SK-N-DZ (cell line): ENCODE data around the gene SPRR1A.
"Not testable (repeated sequence)": the region's sequence is repeated elsewhere in the genome, so short reads cannot be mapped to it uniquely, and the experiment has no call there.

Source experiments
- DNase-seq: peaks from one replicate; pipeline ENCODE4 v3.0.0-alpha.2; 2015; ENCODE audit warnings: low spot score

The SPRR1A gene

GRCh38 chr1:152972196-152972886, 11.5 kb upstream of the SPRR1A start:
- DNase-seq: no peak

DNA sequence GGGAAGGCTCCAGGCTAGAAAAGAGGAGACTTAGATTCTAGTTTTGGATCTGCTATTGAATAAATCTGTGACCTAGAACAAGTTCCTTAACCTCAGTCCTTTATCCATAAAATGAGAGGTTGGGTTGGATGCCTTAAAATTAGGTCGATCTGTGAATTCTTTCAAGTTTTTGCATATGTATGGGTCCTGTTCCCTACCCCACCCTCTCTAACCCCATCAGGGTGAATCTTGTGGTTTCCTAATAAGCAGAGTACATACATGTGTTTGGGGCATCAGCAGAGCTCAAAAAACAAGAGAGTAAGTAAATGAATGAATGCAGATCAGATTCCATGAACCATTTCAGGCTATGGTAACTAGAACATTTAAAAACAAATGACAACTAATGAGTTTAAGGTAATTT, 7.2 kb upstream of the SPRR1A start:
- DNase-seq: no peak

DNA sequence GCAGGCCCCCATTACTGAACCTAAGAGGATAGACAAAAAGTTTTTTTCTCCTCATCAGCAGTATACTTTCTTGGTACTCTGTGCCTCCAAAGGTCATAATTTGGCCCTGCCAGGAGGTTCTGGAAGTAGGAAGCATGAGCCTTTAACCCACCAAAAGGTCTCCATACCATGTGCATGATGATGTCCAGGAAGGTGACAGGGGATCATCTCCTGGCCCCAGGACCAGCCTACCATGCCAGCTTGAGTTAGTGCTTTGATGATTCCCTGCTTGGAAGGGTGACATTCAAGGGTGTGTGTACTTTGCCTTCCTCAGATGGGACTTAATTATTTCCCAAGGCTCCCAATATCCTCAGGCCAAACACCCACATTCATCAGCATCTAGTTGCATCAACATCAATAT, 6.3 kb upstream of the SPRR1A start:
- no peak for DNase-seq

GRCh38 chr1:152980676-152981075, 3.2 kb upstream of the SPRR1A start:
- no peak for DNase-seq

DNA sequence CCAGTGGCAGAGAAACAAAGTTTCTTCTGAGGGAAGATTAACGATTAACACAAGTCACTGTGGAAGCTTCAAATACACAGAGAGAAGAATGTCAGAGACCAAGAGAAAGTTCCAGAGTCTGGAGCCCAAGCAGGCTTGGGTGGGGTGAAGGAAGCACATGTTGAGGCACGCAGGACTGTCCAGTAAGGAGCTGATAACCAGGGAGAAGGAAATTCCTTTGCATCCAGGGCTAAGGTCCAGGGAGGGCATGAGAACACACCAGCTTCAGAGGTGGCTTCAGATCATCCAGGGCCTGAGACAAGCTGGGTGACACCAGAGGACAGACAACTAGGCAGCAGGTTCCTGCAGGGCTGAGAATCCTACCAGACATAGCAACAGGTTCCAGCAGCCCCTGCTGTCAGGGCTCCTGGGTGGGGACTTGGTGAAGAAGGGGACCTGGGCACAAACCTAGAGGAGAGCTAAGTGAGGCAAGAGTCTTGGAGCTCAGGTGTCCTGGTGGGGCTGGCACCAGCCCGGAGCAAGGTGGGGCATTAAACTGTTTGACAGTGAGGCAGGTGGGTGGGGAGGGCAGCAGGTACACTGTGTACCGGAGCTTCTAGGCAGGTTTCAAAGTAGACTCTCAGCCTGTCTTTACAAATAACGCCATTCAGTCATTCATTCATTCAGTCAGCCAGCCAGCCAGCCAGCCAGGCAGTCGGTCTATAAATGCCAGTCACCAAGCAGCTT, 2.6 kb upstream of the SPRR1A start:
- DNase-seq: no peak

GRCh38 chr1:152982076-152982475, 1.8 kb upstream of the SPRR1A start:
- no peak for DNase-seq

GRCh38 chr1:152983234-152983633, 647 bp upstream of the SPRR1A start:
- DNase-seq: no peak

GRCh38 chr1:152986578-152986977, 2.7 kb downstream of the SPRR1A start:
- no peak for DNase-seq

DNA sequence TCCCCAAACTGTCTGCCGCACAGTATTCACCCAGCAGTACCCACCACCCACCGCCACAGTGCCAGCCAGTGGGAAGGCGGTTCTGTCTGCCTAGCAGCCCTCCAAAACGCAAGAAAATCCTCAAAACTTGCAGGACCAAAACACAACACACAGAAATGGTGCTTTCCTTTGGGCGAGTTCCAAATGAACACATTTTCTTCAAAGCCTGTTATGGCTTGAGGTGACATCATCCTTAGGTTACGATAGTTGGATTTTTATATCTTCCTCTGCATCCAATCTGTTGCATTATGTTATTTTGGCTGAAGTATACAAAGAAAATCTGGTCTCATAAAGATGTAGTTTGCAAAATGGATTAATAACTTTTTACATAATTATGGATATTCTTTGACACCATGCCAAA, 9.3 kb downstream of the SPRR1A start:
- no peak for DNase-seq

- DNase-seq: no peak
Observed at GRCh38 chr1:152995842-152996241, 12.0 kb downstream of the SPRR1A start.

DNA sequence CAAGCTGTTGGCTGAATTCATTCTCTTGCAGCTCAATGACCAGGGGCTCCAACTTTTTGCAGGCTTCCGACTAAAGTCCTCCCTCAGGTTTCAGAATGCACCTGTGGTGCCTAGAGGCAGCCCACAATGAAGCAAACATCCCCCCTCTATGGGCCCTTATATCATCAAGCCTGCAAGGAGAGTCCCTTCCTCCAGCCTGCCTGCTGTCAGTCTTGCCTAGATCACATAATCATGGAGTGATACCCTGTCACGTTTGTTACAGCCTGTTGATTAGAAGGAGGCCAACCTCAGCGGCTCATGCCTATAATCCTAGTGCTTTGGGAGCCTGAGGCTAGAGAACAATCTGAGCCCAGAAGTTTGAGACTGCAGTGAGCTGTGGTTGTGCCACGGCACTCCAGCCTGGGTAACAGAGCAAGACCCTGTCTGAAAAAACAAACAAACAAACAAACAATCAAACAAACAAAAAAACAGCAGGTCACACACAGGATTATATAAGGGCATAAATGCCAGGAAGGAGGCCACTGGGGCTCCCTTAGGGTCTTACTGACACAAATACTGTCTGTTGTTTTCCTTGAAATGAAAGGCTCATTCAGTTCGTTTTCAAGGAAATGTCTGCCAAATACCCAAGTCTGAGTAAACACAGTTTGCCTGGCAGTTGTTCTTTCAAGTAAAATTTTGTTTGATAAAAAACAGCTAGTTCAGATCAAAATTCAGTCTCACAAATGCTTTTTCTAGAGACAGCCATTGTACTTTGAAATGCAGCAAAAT, 12.9 kb downstream of the SPRR1A start:
- no peak for DNase-seq

DNA sequence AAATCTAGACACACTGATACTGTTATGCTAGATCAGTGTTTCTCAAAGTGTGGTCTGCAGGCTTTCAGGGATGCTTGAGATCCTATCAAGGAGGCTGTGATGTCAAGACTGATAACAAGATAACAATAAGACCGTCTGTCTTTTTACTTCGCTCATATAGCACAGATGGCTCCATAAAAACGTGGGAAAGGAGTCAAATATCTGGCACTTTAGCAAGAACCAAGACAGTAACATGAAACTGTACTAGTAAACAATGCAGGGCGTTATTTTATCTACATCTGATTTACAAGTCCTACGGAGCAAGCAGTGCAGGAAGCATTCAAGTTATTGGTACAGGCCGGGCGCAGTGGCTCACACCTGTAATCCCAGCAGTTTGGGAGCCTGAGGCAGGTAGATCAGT, 14.0 kb downstream of the SPRR1A start:
- no peak for DNase-seq

GRCh38 chr1:152998476-152998875, 14.6 kb downstream of the SPRR1A start:
- DNase-seq: no peak

- DNase-seq: no peak
Observed at GRCh38 chr1:152999818-153000217, 15.9 kb downstream of the SPRR1A start.

DNA sequence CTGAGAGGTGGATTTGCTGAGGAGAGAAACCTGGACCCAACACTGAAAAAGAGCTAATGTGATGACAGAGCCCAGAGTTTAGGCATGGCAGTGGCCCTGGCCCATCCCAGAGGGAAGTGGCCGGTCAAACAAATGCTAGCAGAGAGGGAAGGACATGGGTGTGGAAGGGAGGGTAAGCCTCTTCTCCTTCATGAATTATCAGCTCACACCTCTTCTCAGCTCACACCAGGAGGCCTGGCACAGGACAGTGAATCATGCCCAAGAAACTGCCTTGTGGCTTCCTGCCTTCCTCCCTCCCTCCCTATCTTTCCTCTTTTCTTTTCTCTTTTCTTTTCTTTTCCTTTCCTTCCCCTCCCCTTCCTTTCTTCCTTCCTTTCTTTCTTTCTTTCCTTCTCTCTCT, 16.4 kb downstream of the SPRR1A start:
- DNase-seq: no peak

DNA sequence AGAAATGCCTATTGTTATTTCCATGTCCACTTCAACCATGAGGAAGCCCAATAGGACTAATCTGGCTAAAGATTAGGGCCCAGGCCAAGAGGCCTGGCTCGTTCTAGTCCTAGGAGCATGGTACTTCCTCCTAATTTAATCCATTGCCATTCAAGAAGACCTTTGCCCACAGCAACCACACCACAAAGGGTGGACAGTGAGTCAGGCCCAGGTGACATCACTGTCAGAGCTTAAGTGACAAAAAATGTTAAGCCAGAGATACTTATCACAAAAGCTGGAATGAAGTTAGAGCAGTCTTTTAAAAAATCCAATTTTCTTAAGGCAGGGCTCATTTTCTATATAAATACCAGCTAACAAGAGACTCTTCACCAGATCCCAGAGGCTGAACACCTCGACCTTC, 17.5 kb downstream of the SPRR1A start, which contains the start of gene SPRR3:
Gene SPRR3, plus strand, starts transcription at position 368 of the 400 bp plus-strand sequence. CDS start 1,272 bp downstream, outside the sequence.
- no peak for DNase-seq

GRCh38 chr1:153011235-153011758, 27.4 kb downstream of the SPRR1A start:
- DNase-seq: not testable (repeated sequence)

GRCh38 chr1:153021829-153022228, 37.9 kb downstream of the SPRR1A start:
- DNase-seq: not testable (repeated sequence)

DNA sequence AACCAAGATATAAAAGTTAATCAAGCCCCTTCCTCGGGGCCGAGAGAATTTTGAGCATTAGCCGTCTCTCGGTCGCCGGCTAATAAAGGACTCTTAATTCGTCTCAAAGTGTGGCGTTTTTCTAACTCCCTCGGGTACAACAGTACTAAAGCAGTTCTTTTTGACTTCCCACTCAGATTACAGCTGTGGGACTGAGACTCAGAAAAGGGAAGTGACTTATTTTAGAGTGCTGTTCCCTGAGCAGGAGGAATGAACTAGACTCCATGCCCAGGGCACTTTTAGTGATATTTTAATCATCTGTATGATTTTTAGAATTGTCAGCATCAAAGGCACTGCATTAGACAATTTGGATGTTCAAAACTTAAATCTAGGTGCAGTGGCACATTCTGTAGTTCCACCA, 38.5 kb downstream of the SPRR1A start:
- DNase-seq: not testable (repeated sequence)

DNA sequence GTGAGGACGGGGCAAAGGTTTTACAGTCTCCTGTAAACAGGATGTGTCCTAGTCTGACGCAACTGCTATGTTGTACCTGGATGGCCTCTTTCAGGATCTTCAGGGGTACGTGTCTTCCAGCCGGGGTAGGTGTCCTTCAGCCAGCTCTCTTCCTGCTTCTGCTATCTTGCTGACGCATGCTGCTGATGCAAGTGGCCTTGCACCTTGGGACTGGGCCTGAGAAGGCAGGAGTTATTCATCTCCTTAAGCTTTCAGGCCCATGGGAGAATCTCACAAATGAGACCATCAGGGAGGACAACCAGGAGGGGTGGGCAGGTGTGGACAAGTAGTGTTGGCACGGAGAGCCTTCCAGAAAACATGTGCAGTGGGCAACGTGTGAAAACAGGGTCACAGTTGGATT, 39.2 kb downstream of the SPRR1A start:
- no peak for DNase-seq

DNA sequence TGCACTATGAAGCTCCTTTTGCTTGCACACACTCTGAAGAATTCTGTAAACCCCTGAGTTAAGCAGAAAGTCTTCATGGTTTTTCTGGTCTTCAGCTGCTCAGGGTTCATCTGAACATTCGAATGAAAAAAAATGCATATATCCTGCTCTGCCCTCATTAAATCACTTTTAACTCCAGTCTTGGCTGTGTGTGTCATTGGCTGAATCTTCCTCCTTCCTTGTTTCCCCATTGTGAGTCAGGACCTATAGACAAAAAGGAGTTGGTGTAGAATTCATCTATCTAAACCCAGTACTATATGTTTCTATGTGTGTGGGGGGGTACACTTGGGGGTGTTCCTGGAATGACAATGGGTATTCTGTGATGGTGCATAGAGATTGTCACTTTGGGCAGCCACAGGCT, 40.5 kb downstream of the SPRR1A start:
- DNase-seq: no peak

- no peak for DNase-seq
Observed at GRCh38 chr1:153025797-153026196, 41.9 kb downstream of the SPRR1A start.
